GM13977 (cell line): ENCODE results near the gene COX4I1.

ENCODE experiments used
- DNase-seq: peaks from one replicate; pipeline ENCODE4 v3.0.0; 2012; ENCODE audit warnings: low spot score
- CTCF ChIP-seq: IDR thresholded peaks from 2 replicates; pipeline ENCODE4 v1.5.1; 2012; ENCODE audit warnings: mild to moderate bottlenecking, control low read depth; ENCODE audit not compliant: insufficient read depth; ENCODE audit errors: extremely low read depth, missing control alignments
- in situ Hi-C: fragments of 300-500 bp; cut with MboI; formaldehyde crosslinking; loops from one replicate; pipeline ENCODE4 v1.12.0; 2022; ENCODE audit warnings: low sequenced_read_pairs, low pct_unique_long_range_greater_than_20kb, mixed read lengths, inconsistent platforms; ENCODE audit not compliant: unreplicated experiment

COX4I1 gene

DNA sequence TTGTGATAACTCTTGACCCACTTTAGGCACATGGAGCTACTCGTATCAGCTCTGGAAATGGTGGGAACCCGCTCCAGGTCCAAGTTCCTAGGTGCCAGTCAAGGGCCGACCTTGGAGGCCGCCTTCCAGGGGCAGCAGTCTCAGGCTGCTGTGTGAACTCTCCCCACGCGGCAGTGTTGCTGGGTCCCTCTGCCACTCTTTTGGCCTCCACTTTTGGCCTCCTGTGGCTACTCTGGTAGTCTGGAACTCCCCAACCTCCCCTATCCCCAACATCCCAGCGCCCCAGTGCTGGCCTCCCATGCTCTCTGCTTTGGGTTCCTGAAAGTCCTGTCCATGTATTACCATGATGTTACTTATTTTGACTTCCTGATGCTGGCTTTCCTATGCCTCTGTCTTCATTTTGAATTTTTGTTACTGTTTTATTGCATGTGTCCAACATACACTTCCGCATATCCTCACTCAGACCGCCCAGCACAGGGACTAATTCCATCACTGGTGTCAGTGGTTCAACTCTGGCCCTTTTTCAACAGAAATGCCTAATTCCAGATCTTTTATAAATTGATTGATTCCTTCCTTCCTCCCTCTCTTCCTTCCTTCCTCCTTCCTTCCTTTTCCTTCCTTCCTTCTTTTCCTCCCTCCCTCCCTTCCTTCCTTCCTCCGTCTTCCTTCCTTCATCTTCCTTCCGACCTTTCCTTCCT lies 44.1 kb downstream of the COX4I1 start:
- in situ Hi-C loops, result no loop called here
- DNase-seq, result no peak
- TF ChIP-seq CTCF, result no peak

DNA sequence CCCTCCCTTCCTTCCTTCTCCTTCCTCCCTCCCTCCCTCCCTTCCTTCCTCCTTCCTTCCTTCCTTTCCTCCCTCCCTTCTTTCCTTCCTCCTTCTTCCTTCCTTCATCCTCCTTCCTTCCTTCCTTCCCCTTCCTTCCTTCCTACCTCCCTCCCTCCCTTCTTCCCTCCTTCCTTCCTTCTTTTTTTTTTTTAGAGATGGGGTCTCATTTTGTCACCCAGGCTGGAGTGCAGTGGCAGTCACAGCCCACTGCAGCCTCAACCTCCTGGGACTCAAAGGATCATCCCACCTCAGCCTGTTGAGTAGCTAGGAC lies 44.6 kb downstream of the COX4I1 start:
- no peak for TF ChIP-seq CTCF
- no peak for DNase-seq
- in situ Hi-C loops, result no loop called here

- in situ Hi-C loops, result no loop called here
- DNase-seq, result no peak
- TF ChIP-seq CTCF, result no peak
Measured at GRCh38 chr16:85844786-85845185, 45.3 kb downstream of the COX4I1 start.

- in situ Hi-C loops, result no loop called here
- DNase-seq, result no peak
- no peak for TF ChIP-seq CTCF
Measured at GRCh38 chr16:85845266-85845665, 45.8 kb downstream of the COX4I1 start.

DNA sequence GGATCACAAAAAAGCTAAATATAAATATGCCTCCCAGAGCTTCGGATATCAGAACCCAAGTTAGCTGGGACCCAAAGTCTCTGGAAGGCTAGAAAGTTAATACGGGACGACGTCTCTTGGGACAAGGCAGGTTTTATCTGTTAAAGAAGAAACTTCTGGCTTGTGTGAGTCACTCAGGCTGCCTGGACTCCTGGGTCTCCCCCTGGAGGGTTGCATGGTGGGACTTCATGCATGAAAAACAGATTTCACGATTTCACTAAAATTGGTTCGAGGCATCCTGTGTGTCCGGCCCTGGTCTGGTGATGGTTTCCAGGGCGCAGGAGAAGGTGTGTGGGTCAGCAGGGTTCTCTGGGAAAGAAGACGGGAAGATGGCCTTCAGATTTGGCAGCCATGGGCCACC lies 47.0 kb downstream of the COX4I1 start:
- no peak for TF ChIP-seq CTCF
- in situ Hi-C loops, result no loop called here

GRCh38 chr16:85847036-85847435 lies 47.5 kb downstream of the COX4I1 start:
- in situ Hi-C loops, result no loop called here
- TF ChIP-seq CTCF, result no peak
- no peak for DNase-seq

More for the DNA sequence above, 47.0 kb downstream of the COX4I1 start:
- no peak for DNase-seq
